ENCODE results near the gene HCRTR1.

The HCRTR1 gene

GRCh38 chr1:31574749-31575368 is 42.6 kb upstream of the HCRTR1 start:
- H3K27me3 ChIP-seq (ENCODE audit: insufficient read depth, low read length) = peaks cover 9% of the 10 kb centered on the region; the same call in 1 of the 2 replicates
- no peak overlapping the region for H3K9ac ChIP-seq (ENCODE audit: low read depth, low read length)
- H3K36me3 ChIP-seq (ENCODE audit: insufficient read depth, low read length) = no peaks in the 10 kb centered on the region
- H3K4me1 ChIP-seq (ENCODE audit: insufficient read depth, low read length) = peaks cover 28% of the 10 kb centered on the region
- no peak overlapping the region for H3K27ac ChIP-seq (ENCODE audit: low read depth, low read length)
- H3K4me3 ChIP-seq (ENCODE audit: low read length) = no peak overlapping the region
- H3K9me3 ChIP-seq (ENCODE audit: insufficient read depth, low read depth, low read length) = no peaks in the 10 kb centered on the region
- WGBS = 77% methylated on average over 9 of the region's 10 CpGs

- no peaks in the 10 kb centered on the region for H3K36me3 ChIP-seq (ENCODE audit: insufficient read depth, low read length)
- peaks cover 31% of the 10 kb centered on the region for H3K4me1 ChIP-seq (ENCODE audit: insufficient read depth, low read length)
- H3K4me3 ChIP-seq (ENCODE audit: low read length) = peak overlapping the region; percentile 37; the same call in 1 of the 2 replicates
Observed at GRCh38 chr1:31575369-31576140, 41.9 kb upstream of the HCRTR1 start.

GRCh38 chr1:31576201-31576669 is 41.3 kb upstream of the HCRTR1 start, which contains the start of gene TINAGL1:
TSS of gene TINAGL1 (plus strand) at chr1:31576515. CDS start at chr1:31577149, 634 bp downstream.
- Histone ChIP-seq H3K36me3 (ENCODE audit: insufficient read depth, low read length) (no peaks in the 10 kb centered on the region), H3K9ac (ENCODE audit: low read depth, low read length) (0 out of 2 replicates have a peak within 1 kb of the TSS, but pooled peaks have one; percentile 11), H3K27ac (ENCODE audit: low read depth, low read length) (0 out of 2 replicates have a peak within 1 kb of the TSS, but pooled peaks have one; percentile 17), H3K4me3 (ENCODE audit: low read length) (peak within 1 kb of the TSS; percentile 37), H3K27me3 (ENCODE audit: insufficient read depth, low read length) (peaks cover 9% of the 10 kb centered on the region; the same call in 1 of the 2 replicates), H3K9me3 (ENCODE audit: insufficient read depth, low read depth, low read length) (no peaks in the 10 kb centered on the region), H3K4me1 (ENCODE audit: insufficient read depth, low read length) (peaks cover 31% of the 10 kb centered on the region)
- 7% methylated on average over 25 of the region's 25 CpGs for WGBS

More at GRCh38 chr1:31575369-31576140, 41.9 kb upstream of the HCRTR1 start:
- H3K9me3 ChIP-seq (ENCODE audit: insufficient read depth, low read depth, low read length) = no peaks in the 10 kb centered on the region
- 72% methylated on average over 10 of the region's 11 CpGs for WGBS
- H3K27me3 ChIP-seq (ENCODE audit: insufficient read depth, low read length) = peaks cover 9% of the 10 kb centered on the region; the same call in 1 of the 2 replicates
- H3K9ac ChIP-seq (ENCODE audit: low read depth, low read length) = 0 out of 2 replicates have a peak overlapping the region, but pooled peaks have one; percentile 11
- no peak overlapping the region for H3K27ac ChIP-seq (ENCODE audit: low read depth, low read length)

GRCh38 chr1:31576743-31577455 is 40.6 kb upstream of the HCRTR1 start:
- no peaks in the 10 kb centered on the region for H3K36me3 ChIP-seq (ENCODE audit: insufficient read depth, low read length)
- peak overlapping the region; percentile 37 for H3K4me3 ChIP-seq (ENCODE audit: low read length)
- peaks cover 9% of the 10 kb centered on the region; the same call in 1 of the 2 replicates for H3K27me3 ChIP-seq (ENCODE audit: insufficient read depth, low read length)
- WGBS = 85% methylated on average over 27 of the region's 27 CpGs
- no peaks in the 10 kb centered on the region for H3K9me3 ChIP-seq (ENCODE audit: insufficient read depth, low read depth, low read length)
- no peak overlapping the region for H3K9ac ChIP-seq (ENCODE audit: low read depth, low read length)
- no peak overlapping the region for H3K27ac ChIP-seq (ENCODE audit: low read depth, low read length)
- H3K4me1 ChIP-seq (ENCODE audit: insufficient read depth, low read length) = peaks cover 31% of the 10 kb centered on the region

GRCh38 chr1:31577515-31578192 is 39.8 kb upstream of the HCRTR1 start:
- 80% methylated on average over 6 of the region's 6 CpGs for whole genome bisulfite sequencing
- no peaks in the 10 kb centered on the region for H3K9me3 ChIP-seq (ENCODE audit: insufficient read depth, low read depth, low read length)
- H3K27me3 ChIP-seq (ENCODE audit: insufficient read depth, low read length) = peaks cover 9% of the 10 kb centered on the region; the same call in 1 of the 2 replicates
- H3K4me1 ChIP-seq (ENCODE audit: insufficient read depth, low read length) = peaks cover 31% of the 10 kb centered on the region
- H3K27ac ChIP-seq (ENCODE audit: low read depth, low read length) = no peak overlapping the region
- H3K9ac ChIP-seq (ENCODE audit: low read depth, low read length) = no peak overlapping the region
- no peaks in the 10 kb centered on the region for H3K36me3 ChIP-seq (ENCODE audit: insufficient read depth, low read length)
- no peak overlapping the region for H3K4me3 ChIP-seq (ENCODE audit: low read length)

GRCh38 chr1:31579374-31579773 is 38.1 kb upstream of the HCRTR1 start:
- WGBS = 28% methylated on average over 2 of the region's 5 CpGs
- H3K9me3 ChIP-seq (ENCODE audit: insufficient read depth, low read depth, low read length) = no peaks in the 10 kb centered on the region
- no peak overlapping the region; the same call in 1 of the 2 replicates for H3K27ac ChIP-seq (ENCODE audit: low read depth, low read length)
- peaks cover 9% of the 10 kb centered on the region; the same call in 1 of the 2 replicates for H3K27me3 ChIP-seq (ENCODE audit: insufficient read depth, low read length)
- no peak overlapping the region for H3K9ac ChIP-seq (ENCODE audit: low read depth, low read length)
- H3K36me3 ChIP-seq (ENCODE audit: insufficient read depth, low read length) = no peaks in the 10 kb centered on the region
- H3K4me1 ChIP-seq (ENCODE audit: insufficient read depth, low read length) = peaks cover 31% of the 10 kb centered on the region
- no peak overlapping the region for H3K4me3 ChIP-seq (ENCODE audit: low read length)

GRCh38 chr1:31580513-31580870 is 37.0 kb upstream of the HCRTR1 start:
- no peak overlapping the region for H3K27ac ChIP-seq (ENCODE audit: low read depth, low read length)
- 83% methylated on average over 5 of the region's 5 CpGs for WGBS
- no peaks in the 10 kb centered on the region for H3K9me3 ChIP-seq (ENCODE audit: insufficient read depth, low read depth, low read length)
- peaks cover 25% of the 10 kb centered on the region for H3K4me1 ChIP-seq (ENCODE audit: insufficient read depth, low read length)
- no peaks in the 10 kb centered on the region for H3K36me3 ChIP-seq (ENCODE audit: insufficient read depth, low read length)
- H3K9ac ChIP-seq (ENCODE audit: low read depth, low read length) = no peak overlapping the region
- peaks cover 9% of the 10 kb centered on the region; the same call in 1 of the 2 replicates for H3K27me3 ChIP-seq (ENCODE audit: insufficient read depth, low read length)
- no peak overlapping the region for H3K4me3 ChIP-seq (ENCODE audit: low read length)

GRCh38 chr1:31580891-31581603 is 36.4 kb upstream of the HCRTR1 start:
- Histone ChIP-seq H3K9ac (ENCODE audit: low read depth, low read length) (no peak overlapping the region), H3K9me3 (ENCODE audit: insufficient read depth, low read depth, low read length) (no peaks in the 10 kb centered on the region), H3K4me3 (ENCODE audit: low read length) (no peak overlapping the region), H3K27me3 (ENCODE audit: insufficient read depth, low read length) (peaks cover 9% of the 10 kb centered on the region; the same call in 1 of the 2 replicates), H3K27ac (ENCODE audit: low read depth, low read length) (no peak overlapping the region), H3K36me3 (ENCODE audit: insufficient read depth, low read length) (no peaks in the 10 kb centered on the region), H3K4me1 (ENCODE audit: insufficient read depth, low read length) (peaks cover 19% of the 10 kb centered on the region)
- WGBS = 86% methylated on average over 15 of the region's 15 CpGs

- H3K27ac ChIP-seq (ENCODE audit: low read depth, low read length) = no peak overlapping the region
- peaks cover 4% of the 10 kb centered on the region; the same call in 1 of the 2 replicates for H3K27me3 ChIP-seq (ENCODE audit: insufficient read depth, low read length)
- no peak overlapping the region for H3K9ac ChIP-seq (ENCODE audit: low read depth, low read length)
- no peak overlapping the region for H3K4me3 ChIP-seq (ENCODE audit: low read length)
- H3K36me3 ChIP-seq (ENCODE audit: insufficient read depth, low read length) = no peaks in the 10 kb centered on the region
- H3K9me3 ChIP-seq (ENCODE audit: insufficient read depth, low read depth, low read length) = no peaks in the 10 kb centered on the region
- H3K4me1 ChIP-seq (ENCODE audit: insufficient read depth, low read length) = peaks cover 12% of the 10 kb centered on the region
- WGBS = 70% methylated on average over 12 of the region's 12 CpGs
Observed at GRCh38 chr1:31581821-31582810, 35.4 kb upstream of the HCRTR1 start.
